GM21526 (cell line): ENCODE results near the gene HYI.
"Not testable (repeated sequence)": the region's sequence is repeated elsewhere in the genome, so short reads cannot be mapped to it uniquely, and the experiment has no call there.

ENCODE experiments used
- ATAC-seq: cut with Tn5 transposase; IDR thresholded peaks from one replicate; pipeline ENCODE4 v1.9.1; 2021; ENCODE audit warnings: moderate library complexity; ENCODE audit not compliant: unreplicated experiment, low FRiP score

HYI gene

DNA sequence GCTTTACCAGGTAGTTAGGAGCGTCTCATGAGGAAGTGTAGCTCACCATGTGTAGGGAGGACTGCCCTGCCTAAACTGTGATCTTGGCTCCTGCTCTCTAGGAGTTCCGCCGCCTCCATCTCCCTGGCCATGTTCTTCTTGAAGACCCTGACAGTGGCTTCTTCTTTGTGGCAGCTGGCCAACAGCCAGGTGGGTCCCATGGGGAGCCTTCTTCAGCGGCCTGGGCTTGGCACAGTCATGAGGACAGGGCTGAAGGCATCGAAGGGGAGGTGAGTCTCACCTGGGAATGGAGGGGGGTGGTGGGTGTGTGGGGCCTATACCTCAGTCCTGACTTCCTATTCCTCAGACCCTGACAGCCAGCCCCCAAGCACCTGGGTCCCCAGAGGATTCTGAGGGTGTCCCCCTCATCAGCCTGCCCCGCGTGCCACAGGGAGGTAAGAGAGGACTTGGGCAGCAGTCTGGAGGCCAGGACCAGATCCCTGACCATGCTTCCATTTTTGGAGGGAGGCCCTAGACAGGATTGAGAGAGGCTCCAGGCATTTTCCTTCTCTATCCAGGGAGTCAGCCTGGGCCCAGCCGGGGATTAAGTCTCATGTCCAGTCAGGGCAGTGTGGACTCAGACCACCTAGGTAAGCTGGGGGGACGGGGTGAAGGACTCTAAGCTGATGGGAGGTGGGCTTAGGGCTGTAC lies 21.4 kb downstream of the HYI start:
- ATAC-seq = no peak

- no peak for ATAC-seq
These were observed 22.1 kb downstream of the HYI start for GRCh38 chr1:43431676-43432075.

DNA sequence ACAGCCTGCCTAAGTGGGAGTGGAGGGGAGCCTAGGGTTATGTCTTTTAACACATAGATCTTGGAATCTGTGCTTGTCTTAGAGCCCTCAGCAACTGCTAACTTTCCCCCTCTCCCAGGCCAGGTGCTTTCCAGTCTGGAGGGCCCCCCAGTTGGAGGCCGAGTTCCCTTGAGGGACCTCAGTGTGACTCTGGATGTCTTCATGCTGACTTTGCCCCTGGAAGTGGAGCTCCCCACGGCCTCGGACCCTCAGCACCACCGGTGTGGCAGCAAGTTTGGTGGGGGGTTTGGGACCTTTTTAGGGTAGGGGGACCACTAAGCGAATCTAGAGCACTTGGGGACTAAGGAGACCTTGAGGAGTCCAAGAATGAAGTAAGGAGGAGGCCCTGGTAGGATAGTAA lies 22.9 kb downstream of the HYI start:
- no peak for ATAC-seq

DNA sequence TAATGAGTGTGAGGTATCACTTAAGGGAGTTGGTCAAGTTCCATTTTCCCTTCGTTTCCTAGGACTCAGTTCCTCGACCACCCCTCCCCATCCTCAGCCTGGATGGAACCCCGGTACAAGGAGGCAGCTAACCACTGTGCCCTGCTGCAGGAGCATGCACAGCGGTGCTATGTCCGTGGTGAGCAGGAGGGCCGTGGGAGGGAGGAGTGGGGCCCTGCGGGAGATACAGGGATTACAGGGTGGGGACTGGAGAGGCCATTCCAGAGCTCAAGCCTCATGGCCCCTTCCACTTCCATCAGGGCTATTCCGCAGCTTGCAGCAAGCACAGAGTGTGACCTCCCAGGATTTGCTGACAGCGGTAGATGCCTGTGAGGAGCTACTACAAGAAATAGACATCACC lies 25.8 kb downstream of the HYI start:
- ATAC-seq = no peak

DNA sequence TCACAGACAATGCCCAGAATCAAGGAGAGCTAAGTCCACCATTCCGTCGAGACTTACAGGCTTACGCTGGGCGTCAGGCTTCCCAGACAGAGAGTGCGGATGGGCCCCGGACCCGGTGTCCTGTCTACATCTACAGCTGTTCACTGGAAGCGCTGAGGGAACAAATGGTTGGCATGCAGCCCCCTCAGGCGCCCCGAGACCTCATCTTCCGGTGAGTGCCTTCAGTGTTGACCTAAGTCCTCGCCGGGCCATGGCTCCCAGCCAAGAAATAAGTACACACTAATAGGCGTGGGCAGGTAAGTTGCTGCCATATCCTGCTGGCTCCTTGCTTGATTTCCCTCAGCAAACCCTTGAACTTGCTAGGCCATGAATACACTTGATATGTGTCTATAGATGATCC lies 26.2 kb downstream of the HYI start:
- ATAC-seq = no peak

DNA sequence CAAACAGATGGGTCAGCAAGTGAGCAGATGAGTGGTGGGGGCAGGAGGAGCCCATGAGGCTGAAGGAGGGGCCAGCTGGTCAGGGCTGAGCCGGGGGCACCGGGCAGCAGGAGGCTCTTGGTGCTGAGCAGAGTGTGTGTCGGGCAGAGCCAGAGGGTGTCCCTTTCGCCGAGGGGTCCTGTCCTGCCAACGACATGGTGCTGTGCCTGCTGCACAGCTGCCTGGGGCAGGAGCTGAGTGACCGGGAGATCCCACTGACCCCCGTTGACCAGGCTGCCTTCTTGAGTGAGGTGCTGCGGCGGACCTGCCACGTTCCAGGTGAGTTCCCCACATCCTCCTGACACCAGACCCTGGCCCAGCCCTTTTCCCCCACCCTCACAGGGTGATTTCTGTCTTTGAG lies 27.5 kb downstream of the HYI start:
- ATAC-seq = no peak

GRCh38 chr1:43425045-43425444 lies 28.7 kb downstream of the HYI start:
- ATAC-seq = no peak

- ATAC-seq = no peak
These were observed 29.8 kb downstream of the HYI start for GRCh38 chr1:43423672-43424550.

GRCh38 chr1:43422995-43423671 lies 30.6 kb downstream of the HYI start:
- no peak for ATAC-seq

- no peak for ATAC-seq
These were observed 31.6 kb downstream of the HYI start for GRCh38 chr1:43421976-43422750.

DNA sequence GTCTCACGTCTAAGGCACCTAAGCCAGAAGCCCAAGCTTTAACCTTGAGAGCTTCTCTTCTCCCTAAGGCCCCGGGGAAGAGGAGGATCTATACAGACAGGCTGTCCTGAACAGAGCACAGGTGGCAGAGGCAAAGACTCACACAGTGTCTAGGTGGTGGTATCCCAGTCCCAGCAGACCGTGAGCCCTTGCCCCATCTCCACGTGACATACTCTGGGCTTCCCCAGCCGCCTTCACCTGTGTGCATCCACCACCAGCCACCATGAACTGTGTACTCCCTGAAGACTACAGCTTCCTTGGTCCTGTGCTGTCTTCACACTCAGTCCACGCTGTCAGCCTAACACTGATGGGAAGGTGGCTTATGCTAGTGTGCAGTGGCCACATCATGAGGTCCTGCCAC lies 32.3 kb downstream of the HYI start:
- no peak for ATAC-seq

DNA sequence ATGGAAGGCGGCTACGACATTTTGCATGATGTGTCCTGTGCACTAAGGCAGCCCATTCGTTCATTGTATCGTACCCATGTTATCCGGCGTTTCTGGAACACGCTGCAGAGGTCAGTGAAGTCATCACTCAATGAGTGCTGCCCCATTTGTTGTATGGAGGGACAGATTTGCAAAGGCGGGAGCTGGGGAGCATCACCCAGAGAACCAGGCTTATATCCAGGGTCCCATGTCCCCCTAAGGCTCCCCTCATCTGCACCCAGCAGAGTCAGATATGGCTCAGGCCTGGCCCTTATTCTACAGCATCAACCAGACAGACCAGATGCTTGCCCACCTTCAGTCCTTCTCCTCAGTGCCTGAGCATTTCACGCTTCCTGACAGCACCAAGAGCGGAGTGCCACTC lies 32.9 kb downstream of the HYI start:
- ATAC-seq = no peak

DNA sequence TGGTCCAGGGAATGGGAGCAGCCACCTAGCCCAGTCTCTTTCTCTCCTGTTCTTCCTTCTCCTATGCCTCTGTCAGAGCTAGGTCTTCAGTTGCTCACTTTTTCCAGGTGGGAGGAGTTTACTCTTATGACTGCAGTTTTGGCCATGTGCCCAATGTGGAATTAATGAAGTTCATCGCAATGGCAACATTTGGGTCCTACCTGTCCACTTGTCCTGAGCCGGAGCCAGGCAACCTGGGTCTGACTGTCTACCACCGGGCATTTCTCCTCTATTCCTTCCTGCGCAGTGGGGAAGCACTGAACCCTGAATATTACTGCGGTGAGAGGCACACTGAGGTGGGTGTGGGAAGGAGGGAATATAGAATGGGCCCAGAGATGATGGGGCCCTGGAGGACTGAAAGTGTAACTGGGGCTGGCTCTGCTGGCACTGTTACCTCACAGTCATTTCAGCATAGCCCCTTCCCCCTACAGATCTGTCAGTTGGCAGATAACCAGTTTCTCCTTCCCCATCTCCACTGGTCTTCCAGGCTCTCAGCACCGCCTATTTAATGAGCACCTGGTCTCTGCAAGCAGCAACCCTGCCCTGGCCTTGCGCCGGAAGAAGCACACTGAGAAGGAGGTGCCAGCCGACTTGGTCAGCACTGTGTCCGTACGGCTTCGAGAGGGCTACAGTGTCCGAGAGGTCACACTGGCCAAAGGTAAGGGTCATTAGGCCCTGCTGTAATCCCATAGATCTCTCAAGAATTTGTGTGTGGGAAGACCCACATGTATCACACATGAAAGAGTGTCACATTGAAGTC lies 33.9 kb downstream of the HYI start:
- ATAC-seq = no peak

- no peak for ATAC-seq
These were observed 34.9 kb downstream of the HYI start for GRCh38 chr1:43418858-43419257.

GRCh38 chr1:43415901-43416300 lies 37.8 kb downstream of the HYI start:
- no peak for ATAC-seq

- no peak for ATAC-seq
These were observed 39.0 kb downstream of the HYI start for GRCh38 chr1:43414634-43415223.

GRCh38 chr1:43413426-43413825 lies 40.3 kb downstream of the HYI start:
- not testable (repeated sequence) for ATAC-seq

GRCh38 chr1:43410571-43410970 lies 43.2 kb downstream of the HYI start:
- no peak for ATAC-seq

DNA sequence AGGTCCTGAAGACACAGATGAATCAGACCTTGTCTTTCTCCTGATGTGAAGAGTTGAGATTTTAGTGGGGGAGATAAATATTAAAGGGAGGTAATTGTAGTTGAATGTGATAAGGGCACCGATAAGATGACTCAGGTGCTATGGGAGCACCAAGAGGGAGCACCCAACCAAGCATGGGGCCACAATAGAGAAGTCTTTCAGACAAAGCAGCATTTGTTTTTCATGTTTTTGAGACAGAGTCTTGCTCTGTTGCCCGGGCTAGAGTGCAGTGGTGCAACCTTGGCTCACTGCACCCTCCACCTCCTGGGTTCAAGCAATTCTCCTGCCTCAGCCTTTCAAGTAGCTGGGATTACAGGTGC lies 47.9 kb downstream of the HYI start:
- ATAC-seq = no peak
